HS-5 (cell line): ENCODE results near the gene ACP7.
"Not testable (repeated sequence)": the region's sequence is repeated elsewhere in the genome, so short reads cannot be mapped to it uniquely, and the experiment has no call there.

Source experiments
- DNase-seq: peaks from one replicate; pipeline ENCODE4 v3.0.0-alpha.2; 2012; ENCODE audit warnings: low read depth

ACP7 gene

GRCh38 chr19:39078436-39079200, 5.5 kb upstream of the ACP7 start:
- peak; percentile 98 for DNase-seq

- DNase-seq: no peak
Observed at GRCh38 chr19:39080431-39080830, 3.7 kb upstream of the ACP7 start.

DNA sequence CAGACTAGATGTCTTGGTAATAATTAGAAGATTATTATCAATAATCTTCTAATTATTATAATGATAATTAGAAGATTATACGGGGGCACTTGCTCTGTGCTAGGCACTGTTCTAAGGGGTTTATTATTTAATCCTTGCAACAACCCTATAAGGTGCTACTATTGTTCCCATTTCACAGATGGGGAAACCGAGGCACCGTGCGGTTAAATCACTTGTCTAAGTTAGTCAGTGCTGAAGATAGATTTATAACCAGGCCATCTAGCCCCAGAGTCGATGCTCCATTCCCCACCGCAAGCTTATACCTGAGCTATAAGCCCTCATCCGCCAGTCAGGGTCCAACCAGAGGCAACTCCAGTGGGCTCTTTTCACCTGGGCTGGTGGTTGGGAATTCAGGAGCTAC, 2.0 kb upstream of the ACP7 start:
- DNase-seq: no peak

- no peak for DNase-seq
Observed at GRCh38 chr19:39082745-39083598, 1.2 kb upstream of the ACP7 start.

- no peak for DNase-seq
Observed at GRCh38 chr19:39083599-39083982, 577 bp upstream of the ACP7 start.

GRCh38 chr19:39084732-39085080, 538 bp downstream of the ACP7 start:
- no peak for DNase-seq

DNA sequence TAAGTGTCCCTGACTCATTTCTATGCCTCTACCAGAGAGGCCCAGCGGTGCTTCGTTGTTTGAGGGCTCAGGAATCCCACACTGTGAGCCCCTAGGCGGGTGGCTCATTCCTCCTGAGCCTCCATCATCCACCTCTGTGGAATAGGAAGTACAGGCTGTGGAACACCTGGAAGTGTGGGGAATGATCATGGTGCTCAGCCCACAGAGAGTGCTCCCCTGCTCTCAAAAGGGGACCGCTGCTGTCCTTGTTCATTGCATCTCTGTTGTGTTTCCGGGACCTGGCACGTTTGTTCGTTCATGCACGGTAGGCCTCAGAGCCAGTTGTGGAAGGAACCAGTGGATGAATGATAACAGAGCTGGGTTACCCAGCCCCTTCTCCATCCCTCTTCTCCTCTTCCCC, 1.2 kb downstream of the ACP7 start:
- DNase-seq: no peak

GRCh38 chr19:39086386-39086785, 2.2 kb downstream of the ACP7 start:
- DNase-seq: no peak

DNA sequence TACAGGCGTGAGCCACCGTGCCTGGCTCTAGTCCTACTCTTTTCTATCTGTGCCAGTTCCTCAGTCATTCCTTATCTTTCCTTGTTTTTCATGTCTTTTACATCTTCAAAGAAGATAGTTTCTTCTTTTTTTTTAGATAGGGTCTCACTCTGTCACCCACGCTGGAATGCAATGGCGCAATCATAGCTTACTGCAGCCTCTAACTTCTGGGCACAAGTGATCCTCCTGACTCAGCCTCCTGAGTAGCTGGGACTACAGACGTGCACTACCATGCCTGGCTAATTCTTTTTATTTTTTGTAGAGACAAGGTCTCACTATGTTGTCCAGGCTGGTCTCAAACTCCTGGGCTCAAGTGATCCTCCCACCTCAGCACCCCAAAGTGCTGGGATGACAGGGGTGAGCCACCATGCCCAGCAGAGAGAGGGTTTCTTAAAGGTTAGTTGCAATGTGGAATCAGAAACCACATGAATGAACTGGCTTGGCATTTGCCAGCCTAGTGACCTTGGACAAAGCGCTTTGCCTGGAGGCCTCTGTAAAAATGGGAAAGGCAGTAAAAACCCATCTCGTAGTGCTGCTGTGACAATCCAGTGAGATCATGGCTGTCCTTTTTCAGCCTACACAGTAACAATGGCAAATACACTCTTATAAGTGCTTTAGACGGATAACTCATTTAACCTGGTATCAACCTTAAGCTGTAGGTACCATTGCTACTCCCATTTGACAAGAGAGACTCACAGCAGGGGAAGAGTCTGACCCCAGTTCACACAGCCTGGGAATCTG, 3.9 kb downstream of the ACP7 start:
- DNase-seq: no peak

GRCh38 chr19:39090016-39090415, 5.8 kb downstream of the ACP7 start:
- not testable (repeated sequence) for DNase-seq

GRCh38 chr19:39090881-39091280, 6.7 kb downstream of the ACP7 start:
- DNase-seq: no peak

DNA sequence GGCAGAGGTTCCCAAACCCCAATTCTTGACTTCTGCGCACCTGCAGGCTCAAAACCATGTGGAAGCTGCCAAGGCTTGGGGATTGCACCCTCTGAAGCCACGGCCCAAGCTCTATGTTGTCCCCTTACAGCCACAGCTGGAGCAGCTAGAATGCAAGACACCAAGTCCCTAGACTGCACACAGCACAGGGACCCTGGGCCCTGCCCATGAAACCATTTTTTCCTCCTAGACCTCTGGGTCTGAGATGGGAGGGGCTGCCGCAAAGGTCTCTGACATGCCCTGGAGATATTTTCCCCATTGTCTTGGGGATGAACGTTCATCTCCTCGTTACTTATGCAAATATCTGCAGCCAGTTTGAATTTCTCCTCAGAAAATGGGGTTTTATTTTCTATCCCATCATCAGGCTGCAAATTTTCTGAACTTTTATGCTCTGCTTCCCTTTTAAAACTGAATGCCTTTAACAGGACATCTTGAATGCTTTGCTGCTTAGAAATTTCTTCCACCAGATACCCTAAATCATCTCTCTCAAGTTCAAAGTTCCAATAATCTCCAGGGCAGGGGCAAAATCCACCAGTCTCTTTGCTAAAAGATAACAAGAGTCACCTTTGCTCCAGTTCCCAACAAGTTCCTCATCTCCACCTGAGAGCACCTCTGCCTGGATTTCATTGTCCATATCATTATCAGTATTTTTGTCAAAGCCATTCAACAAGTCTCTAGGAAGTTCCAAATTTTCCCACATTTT, 11.8 kb downstream of the ACP7 start:
- not testable (repeated sequence) for DNase-seq

DNA sequence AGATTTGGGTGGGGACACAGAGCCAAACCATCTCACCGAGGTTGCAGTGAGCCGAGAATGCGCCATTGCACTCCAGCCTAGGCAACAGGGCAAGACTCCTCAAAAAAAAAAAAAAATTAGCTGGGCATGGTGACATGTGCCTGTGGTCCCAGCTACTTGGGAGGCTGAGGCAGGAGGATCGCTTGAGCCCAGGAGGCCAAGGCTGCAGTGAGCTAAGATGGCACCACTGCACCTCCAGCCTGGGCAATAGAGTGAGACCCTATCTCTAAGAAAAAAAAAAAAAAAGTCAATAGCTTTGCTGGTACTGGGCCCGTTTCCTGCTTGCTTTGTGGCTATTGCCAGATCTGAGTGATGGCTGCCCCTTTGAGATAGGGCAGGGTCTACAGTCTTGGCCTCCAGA, 13.1 kb downstream of the ACP7 start:
- no peak for DNase-seq

- no peak for DNase-seq
Observed at GRCh38 chr19:39097721-39098120, 13.6 kb downstream of the ACP7 start.

DNA sequence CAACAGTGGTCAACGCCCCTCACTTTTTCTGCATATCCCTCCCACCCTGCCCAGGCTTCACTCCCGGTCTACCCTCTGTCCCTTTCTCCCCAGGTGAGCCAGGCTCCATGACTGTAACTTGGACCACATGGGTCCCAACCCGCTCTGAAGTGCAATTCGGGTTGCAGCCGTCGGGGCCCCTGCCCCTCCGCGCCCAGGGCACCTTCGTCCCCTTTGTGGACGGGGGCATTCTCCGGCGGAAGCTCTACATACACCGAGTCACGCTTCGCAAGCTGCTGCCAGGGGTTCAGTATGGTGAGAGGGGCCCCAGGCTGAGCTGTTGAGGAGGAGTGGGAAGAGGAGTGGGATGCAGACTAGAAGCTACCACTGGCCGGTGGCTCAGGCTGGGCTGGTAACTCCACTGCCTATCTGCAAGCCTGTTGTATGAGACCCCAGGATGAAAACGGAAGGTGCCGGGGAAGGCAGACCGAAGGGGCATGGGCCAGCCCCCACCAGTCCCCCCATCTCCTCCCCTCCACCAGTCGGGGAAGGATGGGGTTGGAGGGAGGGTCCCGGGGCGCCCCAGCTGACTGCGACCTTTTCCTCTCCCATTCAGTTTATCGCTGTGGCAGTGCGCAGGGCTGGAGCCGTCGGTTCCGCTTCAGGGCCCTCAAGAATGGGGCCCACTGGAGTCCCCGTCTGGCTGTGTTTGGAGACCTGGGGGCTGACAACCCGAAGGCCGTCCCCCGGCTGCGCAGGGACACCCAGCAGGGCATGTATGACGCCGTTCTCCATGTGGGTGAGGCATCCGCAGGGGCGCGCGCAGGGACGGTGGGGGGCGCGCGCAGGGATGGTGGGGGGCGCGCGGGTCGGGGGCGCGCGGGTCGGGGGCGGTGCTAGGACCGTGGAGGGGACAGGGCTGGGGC, 14.4 kb downstream of the ACP7 start:
- DNase-seq: no peak

- no peak for DNase-seq
Observed at GRCh38 chr19:39099341-39099740, 15.2 kb downstream of the ACP7 start.

- DNase-seq: no peak
Observed at GRCh38 chr19:39100500-39101166, 16.5 kb downstream of the ACP7 start.

GRCh38 chr19:39103151-39103550, 19.0 kb downstream of the ACP7 start:
- no peak for DNase-seq

DNA sequence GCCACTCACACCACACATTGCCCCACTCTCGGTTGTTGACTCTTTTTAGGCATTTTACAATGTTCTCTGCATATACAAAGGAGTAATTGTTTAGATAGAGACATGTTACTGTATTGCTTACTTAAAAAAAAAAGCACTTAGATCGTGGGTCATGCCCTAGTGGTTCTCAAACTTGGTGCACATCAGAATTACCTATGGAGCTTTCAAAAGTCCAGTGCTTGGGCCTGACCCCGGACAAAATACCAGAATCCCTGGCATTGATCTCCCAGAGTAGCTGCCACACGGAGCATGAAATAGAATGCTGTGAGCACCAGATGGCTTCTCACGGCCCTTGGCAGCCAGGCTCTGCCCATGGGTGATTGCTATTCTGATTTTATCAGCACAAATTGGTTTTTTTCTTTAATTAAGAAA, 20.0 kb downstream of the ACP7 start:
- DNase-seq: no peak

GRCh38 chr19:39106194-39106593, 22.0 kb downstream of the ACP7 start:
- DNase-seq: no peak
